Activated naive CD4-positive, alpha-beta T cell treated with anti-CD3 and anti-CD28 coated beads for 36 hours (primary cell): Measurements from ENCODE around the gene SERPINB6. TPM values are rescaled to one million over a fixed set of nuclear protein-coding genes. Genes with fewer than 3 reads are reported as not detected.
"Not testable (repeated sequence)": the region's sequence is repeated elsewhere in the genome, so short reads cannot be mapped to it uniquely, and the experiment has no call there.

Experiments used
- CTCF ChIA-PET: fragments of 350-600 bp; sonication (Branson Sonifier 250); formaldehyde crosslinking; loops from one replicate; lab custom pipeline; 2021; ENCODE audit warnings: antibody characterized with exemption; lab: Charles Lee
- DNase-seq: peaks from one replicate; pipeline ENCODE4 v3.0.0-alpha.2; 2020
- H3K27ac Mint-ChIP-seq: one replicate; pipeline ENCODE4 v1.8.0; 2021; ENCODE audit warnings: mild to moderate bottlenecking, mixed read lengths
- H3K27me3 Mint-ChIP-seq: one replicate; pipeline ENCODE4 v1.8.0; 2021; ENCODE audit warnings: low read depth, mixed read lengths
- H3K36me3 Mint-ChIP-seq: one replicate; pipeline ENCODE4 v1.8.0; 2021; ENCODE audit warnings: low read depth, mixed read lengths
- H3K4me1 Mint-ChIP-seq: one replicate; pipeline ENCODE4 v1.8.0; 2021; ENCODE audit warnings: low read depth, mixed read lengths
- H3K4me3 Mint-ChIP-seq: one replicate; pipeline ENCODE4 v1.8.0; 2021; ENCODE audit warnings: mild to moderate bottlenecking, moderate library complexity, mixed read lengths
- H3K9me3 Mint-ChIP-seq: one replicate; pipeline ENCODE4 v1.8.0; 2021; ENCODE audit warnings: mixed read lengths
- intact Hi-C: fragments of 100-400 bp; cut with micrococcal nuclease; formaldehyde crosslinking; loops from one replicate; pipeline ENCODE4 v1.15.1; 2023
- total RNA-seq, 2 experiments: library from RNA; stranded (reverse); gene quantifications; one replicate each; pipeline ENCODE4 v1.2.3, GENCODE V29; 2021

SERPINB6 gene
- total RNA-seq, 2 experiments from 2014 or later = 31.2 to 31.4 TPM

DNA sequence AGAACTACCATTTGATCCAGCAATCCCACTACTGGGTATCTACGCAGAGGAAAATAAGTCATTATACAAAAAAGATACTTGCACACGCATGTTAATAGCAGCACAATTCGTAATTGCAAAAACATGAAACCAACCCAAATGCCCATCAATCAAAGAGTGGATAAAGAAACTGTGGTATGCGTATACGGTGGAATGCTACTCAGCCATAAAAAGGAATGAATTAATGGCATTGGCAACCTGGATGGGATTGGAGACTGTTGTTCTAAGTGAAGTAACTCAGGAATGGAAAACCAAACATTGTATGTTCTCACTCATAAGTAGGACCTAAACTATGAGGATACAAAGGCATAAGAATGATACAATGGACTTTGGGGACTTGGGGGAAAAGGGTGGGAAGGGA is 1.3 kb upstream of the SERPINB6 start:
- H3K36me3 Mint-ChIP-seq, intact Hi-C loops, DNase-seq, H3K27ac Mint-ChIP-seq, H3K9me3 Mint-ChIP-seq, H3K27me3 Mint-ChIP-seq: not testable (repeated sequence)
- H3K4me1 Mint-ChIP-seq = peaks cover 28% of the 10 kb centered on the region
- peak overlapping the region; percentile 82 for H3K4me3 Mint-ChIP-seq
- CTCF ChIA-PET = interaction anchor here (0.9 kb wide), 1 partner anchor 16 kb away, joined by 4 read pairs; no protein-coding TSS in a partner anchor

DNA sequence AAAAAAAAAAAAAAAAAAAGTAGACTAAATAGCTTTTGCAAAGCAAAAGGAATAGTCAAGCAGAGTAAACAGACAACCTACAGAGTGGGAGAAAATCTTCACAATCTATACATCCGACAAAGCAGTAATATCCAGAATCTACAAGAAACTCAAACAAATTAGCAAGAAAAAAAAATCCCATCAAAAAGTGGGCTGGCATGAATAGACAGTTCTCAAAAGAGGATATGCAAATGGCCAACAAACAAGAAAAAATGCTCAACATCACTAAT is 786 bp upstream of the SERPINB6 start:
- H3K9me3 Mint-ChIP-seq, H3K36me3 Mint-ChIP-seq, DNase-seq, intact Hi-C loops, H3K27me3 Mint-ChIP-seq: not testable (repeated sequence)
- CTCF ChIA-PET = interaction anchor here (0.9 kb wide), 1 partner anchor 15 kb away, joined by 4 read pairs; no protein-coding TSS in a partner anchor
- Mint-ChIP-seq H3K27ac (peak overlapping the region; percentile 84), H3K4me3 (peak overlapping the region; percentile 82), H3K4me1 (peaks cover 32% of the 10 kb centered on the region)

DNA sequence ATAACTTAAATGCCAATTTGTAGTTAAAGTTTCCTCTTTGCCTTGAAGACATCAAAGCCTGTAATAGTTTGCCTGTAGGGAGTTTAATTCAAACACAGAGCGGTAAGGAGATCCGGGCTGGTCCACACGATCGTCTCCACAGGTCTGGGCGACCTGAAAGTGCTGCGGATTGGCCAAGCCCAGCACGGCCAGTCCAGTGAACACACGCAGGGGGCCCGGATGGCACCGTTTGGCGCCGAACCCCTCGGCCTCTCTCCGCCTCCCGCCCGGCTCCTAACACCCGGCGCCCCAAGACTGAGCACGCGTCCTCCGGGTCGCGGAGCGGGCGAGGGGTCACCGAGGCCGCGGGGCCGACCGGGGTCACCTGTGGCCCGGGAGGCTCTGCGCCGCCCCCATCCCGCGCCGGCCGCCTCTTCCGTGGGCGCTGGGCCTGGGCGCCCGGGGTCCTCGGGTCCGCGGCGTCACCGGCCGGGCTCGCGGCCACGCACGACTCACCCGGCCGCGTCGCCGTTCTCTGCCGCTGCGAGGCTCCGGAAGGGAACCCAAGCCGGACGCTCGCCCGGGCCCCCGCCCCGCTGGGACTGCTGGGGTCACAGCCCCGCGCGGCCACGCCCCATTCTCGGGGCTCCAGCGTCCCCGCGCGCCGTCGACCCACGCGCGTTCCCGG is 481 bp downstream of the SERPINB6 start:
- intact Hi-C loops = loop anchor here (1.0 kb wide), 2 partner anchors 18 to 31 kb away; no protein-coding TSS in a partner anchor
- H3K4me1 Mint-ChIP-seq = peaks cover 35% of the 10 kb centered on the region

DNA sequence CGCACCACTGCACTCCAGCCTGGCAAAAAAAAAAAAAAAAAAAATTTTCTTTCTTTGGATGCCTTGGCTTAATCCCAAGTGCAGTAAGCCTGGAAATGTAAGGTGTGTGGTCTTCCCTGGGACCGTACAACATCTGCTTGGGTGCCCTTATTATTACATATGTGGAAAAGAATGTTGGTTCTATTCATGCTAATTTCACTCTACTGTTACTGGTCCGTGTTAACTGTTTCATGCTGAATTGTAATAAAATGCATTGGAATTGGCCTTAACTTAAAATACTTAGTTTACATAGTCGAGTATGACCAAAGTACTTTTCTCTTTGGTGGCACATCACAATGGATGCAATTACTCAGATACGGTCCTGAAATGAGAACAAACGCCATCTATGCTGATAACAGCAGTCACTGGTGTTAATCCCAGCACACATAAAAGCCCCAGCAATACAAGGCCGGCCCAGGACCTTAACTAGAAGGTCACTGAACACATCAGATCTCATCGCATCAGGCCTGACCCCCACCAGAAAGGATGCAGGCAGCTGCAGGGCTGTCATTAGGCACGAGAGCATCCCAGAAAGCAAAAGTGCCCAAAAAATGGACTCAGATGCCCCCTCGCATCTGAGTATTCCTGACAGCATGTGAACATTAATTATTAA is 1.2 kb downstream of the SERPINB6 start:
- Mint-ChIP-seq H3K9me3 (no peaks in the 10 kb centered on the region), H3K27ac (no peak overlapping the region), H3K4me1 (peaks cover 35% of the 10 kb centered on the region), H3K36me3 (no peaks in the 10 kb centered on the region), H3K27me3 (peaks cover 4% of the 10 kb centered on the region), H3K4me3 (peak overlapping the region; percentile 81)
- intact Hi-C loops = no loop called here
- DNase-seq = no peak
- CTCF ChIA-PET = interaction anchor here (1.0 kb wide), 1 partner anchor 16 kb away, joined by 3 read pairs; no protein-coding TSS in a partner anchor

More for the DNA sequence above, 481 bp downstream of the SERPINB6 start:
- Mint-ChIP-seq H3K9me3 (no peaks in the 10 kb centered on the region), H3K27ac (peak overlapping the region; percentile 68), H3K4me3 (peak overlapping the region; percentile 82), H3K36me3 (no peaks in the 10 kb centered on the region), H3K27me3 (peaks cover 4% of the 10 kb centered on the region)
- CTCF ChIA-PET = interaction anchor here (1.0 kb wide), 1 partner anchor 16 kb away, joined by 3 read pairs; no protein-coding TSS in a partner anchor
- DNase-seq = peak; percentile 57

DNA sequence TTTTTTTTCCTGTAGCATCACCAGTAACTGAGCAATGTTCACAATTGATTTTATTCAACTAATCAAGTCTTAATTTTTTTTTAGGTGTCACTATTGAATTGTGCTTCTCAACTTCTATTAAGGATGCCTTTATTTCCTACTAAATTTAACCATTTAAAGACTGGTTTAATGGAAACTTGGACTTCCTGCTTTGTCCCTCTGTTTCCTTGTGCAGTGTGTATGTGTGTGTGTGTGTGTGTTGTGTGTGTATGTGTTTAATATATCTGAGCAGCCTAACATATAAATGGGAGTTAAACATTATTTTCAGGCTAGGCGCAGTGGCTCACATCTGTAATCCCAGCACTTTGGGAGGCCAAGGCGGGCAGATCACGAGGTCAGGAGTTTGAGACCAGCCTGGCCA is 1.8 kb downstream of the SERPINB6 start:
- Mint-ChIP-seq H3K36me3 (no peaks in the 10 kb centered on the region), H3K27ac (no peak overlapping the region), H3K27me3 (peaks cover 4% of the 10 kb centered on the region), H3K4me3 (peak overlapping the region; percentile 38), H3K9me3 (no peaks in the 10 kb centered on the region), H3K4me1 (peaks cover 35% of the 10 kb centered on the region)
- intact Hi-C loops = no loop called here
- no peak for DNase-seq
- CTCF ChIA-PET = no interaction called here

DNA sequence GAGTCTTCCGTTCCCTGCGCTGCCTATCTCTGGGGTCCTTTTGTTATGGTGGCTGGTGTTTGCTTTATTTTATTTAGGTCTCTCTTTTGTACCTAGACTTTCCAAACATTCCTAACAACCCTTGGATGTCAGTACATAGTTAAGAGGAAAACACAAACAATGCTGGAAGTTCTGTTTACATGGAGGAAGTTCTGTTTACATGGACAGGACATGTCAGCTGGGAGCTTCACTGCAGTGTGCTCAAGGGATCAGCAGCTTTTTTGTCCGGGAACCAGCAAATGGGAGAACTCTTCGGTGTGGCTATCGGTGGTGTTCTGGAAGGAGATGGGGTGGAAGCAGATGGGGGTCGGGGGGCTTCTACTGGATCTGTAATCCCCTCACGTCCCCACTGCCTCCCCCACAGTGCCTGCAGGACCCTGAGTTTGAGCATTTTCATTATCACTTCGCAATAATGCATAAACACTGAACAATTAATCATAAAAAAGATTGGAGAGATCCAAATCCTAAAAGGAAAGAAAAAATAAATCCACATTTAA is 2.7 kb downstream of the SERPINB6 start:
- H3K4me3 Mint-ChIP-seq = no peak overlapping the region
- H3K27ac Mint-ChIP-seq = no peak overlapping the region
- CTCF ChIA-PET = no interaction called here
- intact Hi-C loops = no loop called here
- peaks cover 35% of the 10 kb centered on the region for H3K4me1 Mint-ChIP-seq
- H3K36me3 Mint-ChIP-seq = no peaks in the 10 kb centered on the region
- no peaks in the 10 kb centered on the region for H3K9me3 Mint-ChIP-seq
- H3K27me3 Mint-ChIP-seq = peaks cover 4% of the 10 kb centered on the region
- DNase-seq = no peak

DNA sequence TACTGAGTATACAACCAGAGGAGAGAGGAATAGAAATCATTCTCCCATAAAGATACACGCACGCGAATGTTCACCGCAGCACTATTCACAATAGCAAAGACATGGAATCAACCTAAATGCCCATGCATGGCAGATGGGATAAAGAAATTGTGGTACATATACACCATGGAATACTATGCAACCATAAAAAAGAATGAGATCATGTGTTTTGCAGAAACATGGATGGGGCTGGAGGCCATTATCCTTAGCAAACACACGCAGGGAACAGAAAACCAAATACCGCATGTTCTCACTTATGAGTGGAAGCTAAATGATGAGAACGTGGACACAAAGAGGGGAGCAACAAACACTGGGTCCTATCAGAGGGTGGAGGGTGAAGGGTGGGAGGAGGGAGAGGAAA is 3.4 kb downstream of the SERPINB6 start:
- intact Hi-C loops = no loop called here
- Mint-ChIP-seq H3K4me1 (peaks cover 35% of the 10 kb centered on the region), H3K36me3 (no peaks in the 10 kb centered on the region), H3K27ac (no peak overlapping the region), H3K9me3 (no peaks in the 10 kb centered on the region), H3K27me3 (peaks cover 4% of the 10 kb centered on the region), H3K4me3 (no peak overlapping the region)
- CTCF ChIA-PET = no interaction called here
- no peak for DNase-seq

DNA sequence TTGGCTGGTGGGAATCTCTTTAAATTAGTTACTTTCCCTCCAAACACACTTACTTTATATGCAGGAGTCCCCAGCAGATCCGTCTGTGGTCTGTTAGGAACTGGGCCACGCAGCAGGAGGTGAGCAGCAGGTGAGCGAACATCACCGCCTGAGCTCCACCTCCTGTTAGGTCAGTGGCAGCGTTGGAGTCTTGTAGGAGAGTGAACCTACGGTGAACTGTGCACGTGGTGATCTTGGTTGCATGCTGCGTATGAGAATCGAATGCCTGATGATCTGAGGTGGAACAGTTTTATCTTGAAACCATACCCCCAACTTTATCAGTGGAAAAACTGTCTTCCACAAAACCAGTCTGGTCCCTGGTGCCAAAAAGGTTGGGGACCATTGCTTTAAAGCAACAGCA is 5.0 kb downstream of the SERPINB6 start:
- CTCF ChIA-PET = interaction anchor here (1.0 kb wide), 1 partner anchor 14 kb away, joined by 4 read pairs; no protein-coding TSS in a partner anchor
- H3K4me1 Mint-ChIP-seq = peaks cover 29% of the 10 kb centered on the region
- no peak overlapping the region for H3K27ac Mint-ChIP-seq
- intact Hi-C loops = no loop called here
- no peaks in the 10 kb centered on the region for H3K36me3 Mint-ChIP-seq
- H3K4me3 Mint-ChIP-seq = no peak overlapping the region
- H3K27me3 Mint-ChIP-seq = no peaks in the 10 kb centered on the region
- no peaks in the 10 kb centered on the region for H3K9me3 Mint-ChIP-seq
- DNase-seq = no peak

DNA sequence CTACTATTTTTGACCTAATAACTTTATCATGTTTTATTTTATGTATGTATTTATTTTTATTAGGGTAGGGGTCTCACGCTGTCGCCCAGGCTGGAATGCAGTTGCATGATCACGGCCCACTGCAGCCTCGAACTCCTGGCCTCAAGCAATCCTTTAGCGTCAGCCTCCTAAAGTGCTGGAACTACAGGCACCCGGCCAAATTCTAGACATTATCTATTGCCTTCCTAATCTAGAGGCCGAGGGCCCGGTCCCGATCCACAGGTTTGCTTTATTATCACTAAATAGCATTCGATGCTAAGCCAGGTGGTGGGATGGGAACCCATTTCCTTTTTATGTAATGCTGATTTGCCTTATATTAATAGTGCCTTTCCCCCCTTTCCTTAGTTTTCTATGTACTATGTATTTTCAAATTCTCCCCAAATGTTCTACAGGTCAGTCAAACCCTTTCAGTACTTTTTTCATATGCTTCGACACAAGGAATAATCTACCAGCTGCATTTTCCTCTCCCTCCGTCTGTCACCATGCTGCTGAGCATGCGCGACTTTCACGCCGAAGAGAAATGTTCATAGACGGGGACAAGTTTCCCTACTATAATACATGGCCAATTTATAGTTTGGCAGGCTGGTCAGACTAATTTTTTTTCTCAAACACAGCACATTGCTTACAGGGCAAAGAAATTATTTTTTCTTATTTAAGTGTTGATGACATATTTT is 6.4 kb downstream of the SERPINB6 start:
- H3K4me3 Mint-ChIP-seq = no peak overlapping the region
- no peak for DNase-seq
- CTCF ChIA-PET = interaction anchor here (0.6 to 1.5 kb wide), 2 partner anchors 13 to 146 kb away, joined by 4 to 7 read pairs; no protein-coding TSS in a partner anchor
- H3K27ac Mint-ChIP-seq = no peak overlapping the region
- intact Hi-C loops = no loop called here
- peaks cover 25% of the 10 kb centered on the region for H3K4me1 Mint-ChIP-seq
- H3K27me3 Mint-ChIP-seq = no peaks in the 10 kb centered on the region
- H3K9me3 Mint-ChIP-seq = no peaks in the 10 kb centered on the region
- no peaks in the 10 kb centered on the region for H3K36me3 Mint-ChIP-seq

DNA sequence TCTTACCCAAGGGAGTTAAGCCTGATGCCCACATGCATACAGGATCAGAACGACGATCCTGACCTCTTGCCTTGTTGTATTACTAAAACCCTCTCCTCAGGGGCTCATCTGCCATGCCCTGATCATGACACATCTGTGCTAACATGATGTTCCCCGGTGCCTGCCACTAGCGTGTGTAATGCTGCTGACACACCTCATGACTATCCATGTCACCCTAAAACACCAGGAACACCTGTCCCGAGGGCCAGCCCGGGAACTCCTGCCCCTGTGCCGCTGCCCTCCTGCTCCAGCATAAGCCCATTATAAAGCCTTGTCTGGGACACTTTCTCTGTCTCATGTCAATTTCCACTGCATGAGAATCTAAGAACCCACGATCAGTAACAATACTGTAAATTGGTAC is 7.6 kb downstream of the SERPINB6 start:
- H3K4me1 Mint-ChIP-seq = peaks cover 22% of the 10 kb centered on the region
- no peak for DNase-seq
- H3K9me3 Mint-ChIP-seq = no peaks in the 10 kb centered on the region
- H3K36me3 Mint-ChIP-seq = no peaks in the 10 kb centered on the region
- intact Hi-C loops = no loop called here
- no peaks in the 10 kb centered on the region for H3K27me3 Mint-ChIP-seq
- CTCF ChIA-PET = no interaction called here
- H3K27ac Mint-ChIP-seq = no peak overlapping the region
- no peak overlapping the region for H3K4me3 Mint-ChIP-seq

DNA sequence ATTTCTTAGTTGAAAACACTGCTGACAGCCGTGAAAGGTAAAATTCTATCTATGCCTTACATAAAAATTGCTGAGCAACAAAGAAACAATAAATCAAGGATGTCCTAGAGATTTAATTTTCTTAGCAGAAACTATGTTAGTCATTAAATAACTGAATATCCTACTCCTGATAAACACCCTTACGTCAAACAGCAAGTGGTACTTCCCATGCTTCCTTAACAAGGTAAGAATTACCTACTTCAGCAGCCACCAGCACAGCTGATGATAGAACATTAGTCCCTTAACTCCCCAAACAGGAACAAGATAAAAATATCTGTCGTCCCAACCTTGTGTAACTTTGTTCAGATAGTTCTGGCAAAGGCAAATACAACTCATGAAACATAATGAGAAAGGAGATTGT is 8.7 kb downstream of the SERPINB6 start:
- CTCF ChIA-PET = interaction anchor here (0.7 kb wide), 1 partner anchor 11 kb away, joined by 3 read pairs; no protein-coding TSS in a partner anchor
- no peak overlapping the region for H3K27ac Mint-ChIP-seq
- no peak for DNase-seq
- no peaks in the 10 kb centered on the region for H3K9me3 Mint-ChIP-seq
- no peaks in the 10 kb centered on the region for H3K36me3 Mint-ChIP-seq
- intact Hi-C loops = no loop called here
- H3K27me3 Mint-ChIP-seq = no peaks in the 10 kb centered on the region
- peaks cover 26% of the 10 kb centered on the region for H3K4me1 Mint-ChIP-seq
- no peak overlapping the region for H3K4me3 Mint-ChIP-seq

DNA sequence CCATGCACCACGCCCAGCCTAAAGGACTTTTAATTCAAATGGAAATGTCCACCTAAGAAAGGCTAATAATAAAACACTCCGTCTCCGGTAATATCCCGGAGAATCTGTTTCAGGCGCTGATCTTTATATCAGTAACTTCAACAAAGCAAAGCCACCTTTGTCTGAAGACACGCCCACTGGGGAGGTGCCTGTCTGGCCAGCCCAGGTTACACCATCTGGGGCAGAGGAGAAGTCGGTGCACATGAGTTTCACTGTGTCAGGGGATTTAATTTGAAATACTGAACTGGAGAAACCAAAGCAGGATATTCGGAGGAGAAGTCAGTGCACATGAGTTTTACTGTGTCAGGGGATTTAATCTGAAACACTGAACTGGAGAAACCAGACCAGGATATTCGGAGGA is 9.4 kb downstream of the SERPINB6 start:
- Mint-ChIP-seq H3K9me3 (no peaks in the 10 kb centered on the region), H3K36me3 (no peaks in the 10 kb centered on the region), H3K27me3 (no peaks in the 10 kb centered on the region), H3K4me3 (no peak overlapping the region), H3K4me1 (peaks cover 23% of the 10 kb centered on the region), H3K27ac (no peak overlapping the region)
- DNase-seq = no peak
- intact Hi-C loops = no loop called here
- CTCF ChIA-PET = no interaction called here
